GM23338 (cell line): ENCODE measurements around the gene GNA12.

ENCODE experiments used
- CREB1 ChIP-seq: fragments of 250-450 bp; sonication (Bioruptor Pico); IDR thresholded peaks from 2 replicates; pipeline ENCODE4 v1.5.0; 2020; ENCODE audit warnings: low read depth, mild to moderate bottlenecking, moderate library complexity
- EZH2 ChIP-seq: fragments of 200-600 bp; sonication (generic); IDR thresholded peaks from one replicate; pipeline ENCODE4 v1.8.0; 2017; ENCODE audit warnings: antibody characterized with exemption, mild to moderate bottlenecking, low read depth; ENCODE audit not compliant: unreplicated experiment
- POLR2AphosphoS5 ChIP-seq: IDR thresholded peaks from 2 replicates; pipeline ENCODE4 v1.6.1; 2016; ENCODE audit warnings: antibody characterized with exemption, low read depth
- TF ChIP-seq, protein P1 (sequence below), 2 experiments: fragments of 200-600 bp in 1 of 2; sonication (generic) in 1 of 2; conservative IDR thresholded peaks; 2 replicates each; pipeline versions ENCODE4 v1.5.1 to v1.6.1; 2016 to 2017; ENCODE audit warnings: antibody characterized with exemption in 2 of 2, low read depth in 2 of 2, mild to moderate bottlenecking in 2 of 2, moderate library complexity in 1 of 2
- TF ChIP-seq, protein P2 (sequence below): IDR thresholded peaks from one replicate; pipeline ENCODE4 v1.6.1; 2018; ENCODE audit warnings: antibody characterized with exemption; ENCODE audit not compliant: unreplicated experiment

GRCh38 chr7:2687338-2687869 is 156.7 kb downstream of the GNA12 start:
- TF ChIP-seq, protein P1, sequence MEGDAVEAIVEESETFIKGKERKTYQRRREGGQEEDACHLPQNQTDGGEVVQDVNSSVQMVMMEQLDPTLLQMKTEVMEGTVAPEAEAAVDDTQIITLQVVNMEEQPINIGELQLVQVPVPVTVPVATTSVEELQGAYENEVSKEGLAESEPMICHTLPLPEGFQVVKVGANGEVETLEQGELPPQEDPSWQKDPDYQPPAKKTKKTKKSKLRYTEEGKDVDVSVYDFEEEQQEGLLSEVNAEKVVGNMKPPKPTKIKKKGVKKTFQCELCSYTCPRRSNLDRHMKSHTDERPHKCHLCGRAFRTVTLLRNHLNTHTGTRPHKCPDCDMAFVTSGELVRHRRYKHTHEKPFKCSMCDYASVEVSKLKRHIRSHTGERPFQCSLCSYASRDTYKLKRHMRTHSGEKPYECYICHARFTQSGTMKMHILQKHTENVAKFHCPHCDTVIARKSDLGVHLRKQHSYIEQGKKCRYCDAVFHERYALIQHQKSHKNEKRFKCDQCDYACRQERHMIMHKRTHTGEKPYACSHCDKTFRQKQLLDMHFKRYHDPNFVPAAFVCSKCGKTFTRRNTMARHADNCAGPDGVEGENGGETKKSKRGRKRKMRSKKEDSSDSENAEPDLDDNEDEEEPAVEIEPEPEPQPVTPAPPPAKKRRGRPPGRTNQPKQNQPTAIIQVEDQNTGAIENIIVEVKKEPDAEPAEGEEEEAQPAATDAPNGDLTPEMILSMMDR (conservative IDR thresholded peaks at IDR 0.05; ENCODE audit: low read depth in 2 of 2): no peak
- no peak for TF ChIP-seq POLR2AphosphoS5
- TF ChIP-seq, protein P2, sequence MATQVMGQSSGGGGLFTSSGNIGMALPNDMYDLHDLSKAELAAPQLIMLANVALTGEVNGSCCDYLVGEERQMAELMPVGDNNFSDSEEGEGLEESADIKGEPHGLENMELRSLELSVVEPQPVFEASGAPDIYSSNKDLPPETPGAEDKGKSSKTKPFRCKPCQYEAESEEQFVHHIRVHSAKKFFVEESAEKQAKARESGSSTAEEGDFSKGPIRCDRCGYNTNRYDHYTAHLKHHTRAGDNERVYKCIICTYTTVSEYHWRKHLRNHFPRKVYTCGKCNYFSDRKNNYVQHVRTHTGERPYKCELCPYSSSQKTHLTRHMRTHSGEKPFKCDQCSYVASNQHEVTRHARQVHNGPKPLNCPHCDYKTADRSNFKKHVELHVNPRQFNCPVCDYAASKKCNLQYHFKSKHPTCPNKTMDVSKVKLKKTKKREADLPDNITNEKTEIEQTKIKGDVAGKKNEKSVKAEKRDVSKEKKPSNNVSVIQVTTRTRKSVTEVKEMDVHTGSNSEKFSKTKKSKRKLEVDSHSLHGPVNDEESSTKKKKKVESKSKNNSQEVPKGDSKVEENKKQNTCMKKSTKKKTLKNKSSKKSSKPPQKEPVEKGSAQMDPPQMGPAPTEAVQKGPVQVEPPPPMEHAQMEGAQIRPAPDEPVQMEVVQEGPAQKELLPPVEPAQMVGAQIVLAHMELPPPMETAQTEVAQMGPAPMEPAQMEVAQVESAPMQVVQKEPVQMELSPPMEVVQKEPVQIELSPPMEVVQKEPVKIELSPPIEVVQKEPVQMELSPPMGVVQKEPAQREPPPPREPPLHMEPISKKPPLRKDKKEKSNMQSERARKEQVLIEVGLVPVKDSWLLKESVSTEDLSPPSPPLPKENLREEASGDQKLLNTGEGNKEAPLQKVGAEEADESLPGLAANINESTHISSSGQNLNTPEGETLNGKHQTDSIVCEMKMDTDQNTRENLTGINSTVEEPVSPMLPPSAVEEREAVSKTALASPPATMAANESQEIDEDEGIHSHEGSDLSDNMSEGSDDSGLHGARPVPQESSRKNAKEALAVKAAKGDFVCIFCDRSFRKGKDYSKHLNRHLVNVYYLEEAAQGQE: no peak
- no peak for TF ChIP-seq CREB1
- no peak for TF ChIP-seq EZH2
